Measurements from ENCODE around the gene OLA1. TPM values are rescaled to one million over a fixed set of nuclear protein-coding genes. Genes with fewer than 3 reads are reported as not detected.
A peak's percentile ranks its signal among the peaks of the same experiment; 100 is the strongest.

The OLA1 gene
- total RNA-seq, 1 experiment from 2014 or later: 109 TPM

DNA sequence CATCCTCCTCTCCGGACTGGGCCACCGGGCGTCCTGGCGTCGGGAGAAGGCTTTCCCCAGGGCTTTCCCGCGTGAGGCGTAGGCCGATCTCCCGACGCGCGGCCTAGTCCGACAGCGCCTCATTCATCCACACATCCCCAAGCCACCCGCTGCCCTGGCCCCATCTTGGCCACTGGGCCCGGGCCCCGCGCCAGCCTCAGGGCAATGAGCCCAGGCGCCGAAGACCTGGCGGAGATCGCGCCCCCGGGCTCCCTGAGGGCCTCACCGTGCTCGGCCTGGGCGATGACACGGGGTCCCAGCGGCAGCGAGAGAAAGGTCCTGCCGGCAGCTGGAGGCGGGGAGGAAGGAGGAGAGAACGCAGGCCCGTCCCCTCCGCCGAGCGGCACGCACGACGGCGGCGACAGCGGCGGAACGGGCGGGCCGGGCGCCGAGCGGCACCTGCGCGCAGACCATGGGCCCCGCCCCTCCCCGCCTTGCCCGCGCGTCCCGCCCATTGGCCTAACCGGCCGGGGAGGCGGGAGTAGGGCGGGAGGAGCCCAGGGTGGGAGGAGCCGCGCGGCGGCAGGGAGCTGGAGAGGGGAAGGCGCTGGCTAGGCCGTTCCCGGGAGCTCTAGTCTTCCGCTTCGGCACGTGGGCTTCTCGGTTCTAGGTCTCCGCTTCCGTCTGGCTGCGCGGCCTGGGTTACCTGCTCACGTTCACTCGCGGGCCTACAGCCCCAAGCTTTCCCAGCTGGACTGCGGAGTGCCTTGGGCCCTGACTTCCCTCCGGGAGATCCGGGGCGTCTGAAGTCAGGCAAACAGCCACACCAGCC, at the start of gene OLA1 (continued):
- TF ChIP-seq E2F5 (CRISPR knock-in tag; IDR thresholded peaks at IDR 0.05) (peak; percentile 93), PRRX2 (CRISPR knock-in tag; IDR thresholded peaks at IDR 0.05) (no peak), TEAD4 (CRISPR knock-in tag; IDR thresholded peaks at IDR 0.05) (no peak), ZNF532 (CRISPR knock-in tag; IDR thresholded peaks at IDR 0.05; ENCODE audit: borderline replicate concordance) (no peak), SMAD4 (CRISPR knock-in tag; IDR thresholded peaks at IDR 0.05) (0 out of 2 replicates have a peak, but pooled peaks have one; percentile 19), FOXP4 (CRISPR knock-in tag; IDR thresholded peaks at IDR 0.05) (peak; percentile 76), EMX1 (CRISPR knock-in tag; IDR thresholded peaks at IDR 0.05) (no peak), NR1H2 (CRISPR knock-in tag; IDR thresholded peaks at IDR 0.05) (no peak), ZNF423 (CRISPR knock-in tag; IDR thresholded peaks at IDR 0.05) (no peak), ZNF317 (CRISPR knock-in tag; IDR thresholded peaks at IDR 0.05; ENCODE audit: borderline replicate concordance, low read depth) (0 out of 2 replicates have a peak, but pooled peaks have one; percentile 35), CREM (CRISPR knock-in tag; IDR thresholded peaks at IDR 0.05) (peak; percentile 53; the same call in 1 of the 2 replicates), ZNF396 (CRISPR knock-in tag; IDR thresholded peaks at IDR 0.05; ENCODE audit: borderline replicate concordance) (no peak), ZBTB21 (CRISPR knock-in tag; IDR thresholded peaks at IDR 0.05; ENCODE audit: borderline replicate concordance) (no peak), ETV6 (CRISPR knock-in tag; IDR thresholded peaks at IDR 0.05) (peak; percentile 85), MXD4 (CRISPR knock-in tag; IDR thresholded peaks at IDR 0.05; ENCODE audit: borderline replicate concordance) (no peak), ZBTB43 (CRISPR knock-in tag; IDR thresholded peaks at IDR 0.05) (peak; percentile 71; the same call in 1 of the 2 replicates)
- TF ChIP-seq, protein P1, sequence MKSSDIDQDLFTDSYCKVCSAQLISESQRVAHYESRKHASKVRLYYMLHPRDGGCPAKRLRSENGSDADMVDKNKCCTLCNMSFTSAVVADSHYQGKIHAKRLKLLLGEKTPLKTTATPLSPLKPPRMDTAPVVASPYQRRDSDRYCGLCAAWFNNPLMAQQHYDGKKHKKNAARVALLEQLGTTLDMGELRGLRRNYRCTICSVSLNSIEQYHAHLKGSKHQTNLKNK (CRISPR knock-in tag; IDR thresholded peaks at IDR 0.05): no peak
- TF ChIP-seq, protein P2, sequence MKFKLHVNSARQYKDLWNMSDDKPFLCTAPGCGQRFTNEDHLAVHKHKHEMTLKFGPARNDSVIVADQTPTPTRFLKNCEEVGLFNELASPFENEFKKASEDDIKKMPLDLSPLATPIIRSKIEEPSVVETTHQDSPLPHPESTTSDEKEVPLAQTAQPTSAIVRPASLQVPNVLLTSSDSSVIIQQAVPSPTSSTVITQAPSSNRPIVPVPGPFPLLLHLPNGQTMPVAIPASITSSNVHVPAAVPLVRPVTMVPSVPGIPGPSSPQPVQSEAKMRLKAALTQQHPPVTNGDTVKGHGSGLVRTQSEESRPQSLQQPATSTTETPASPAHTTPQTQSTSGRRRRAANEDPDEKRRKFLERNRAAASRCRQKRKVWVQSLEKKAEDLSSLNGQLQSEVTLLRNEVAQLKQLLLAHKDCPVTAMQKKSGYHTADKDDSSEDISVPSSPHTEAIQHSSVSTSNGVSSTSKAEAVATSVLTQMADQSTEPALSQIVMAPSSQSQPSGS (CRISPR knock-in tag; IDR thresholded peaks at IDR 0.05; ENCODE audit: borderline replicate concordance, low read depth): no peak
- TF ChIP-seq, protein P3, sequence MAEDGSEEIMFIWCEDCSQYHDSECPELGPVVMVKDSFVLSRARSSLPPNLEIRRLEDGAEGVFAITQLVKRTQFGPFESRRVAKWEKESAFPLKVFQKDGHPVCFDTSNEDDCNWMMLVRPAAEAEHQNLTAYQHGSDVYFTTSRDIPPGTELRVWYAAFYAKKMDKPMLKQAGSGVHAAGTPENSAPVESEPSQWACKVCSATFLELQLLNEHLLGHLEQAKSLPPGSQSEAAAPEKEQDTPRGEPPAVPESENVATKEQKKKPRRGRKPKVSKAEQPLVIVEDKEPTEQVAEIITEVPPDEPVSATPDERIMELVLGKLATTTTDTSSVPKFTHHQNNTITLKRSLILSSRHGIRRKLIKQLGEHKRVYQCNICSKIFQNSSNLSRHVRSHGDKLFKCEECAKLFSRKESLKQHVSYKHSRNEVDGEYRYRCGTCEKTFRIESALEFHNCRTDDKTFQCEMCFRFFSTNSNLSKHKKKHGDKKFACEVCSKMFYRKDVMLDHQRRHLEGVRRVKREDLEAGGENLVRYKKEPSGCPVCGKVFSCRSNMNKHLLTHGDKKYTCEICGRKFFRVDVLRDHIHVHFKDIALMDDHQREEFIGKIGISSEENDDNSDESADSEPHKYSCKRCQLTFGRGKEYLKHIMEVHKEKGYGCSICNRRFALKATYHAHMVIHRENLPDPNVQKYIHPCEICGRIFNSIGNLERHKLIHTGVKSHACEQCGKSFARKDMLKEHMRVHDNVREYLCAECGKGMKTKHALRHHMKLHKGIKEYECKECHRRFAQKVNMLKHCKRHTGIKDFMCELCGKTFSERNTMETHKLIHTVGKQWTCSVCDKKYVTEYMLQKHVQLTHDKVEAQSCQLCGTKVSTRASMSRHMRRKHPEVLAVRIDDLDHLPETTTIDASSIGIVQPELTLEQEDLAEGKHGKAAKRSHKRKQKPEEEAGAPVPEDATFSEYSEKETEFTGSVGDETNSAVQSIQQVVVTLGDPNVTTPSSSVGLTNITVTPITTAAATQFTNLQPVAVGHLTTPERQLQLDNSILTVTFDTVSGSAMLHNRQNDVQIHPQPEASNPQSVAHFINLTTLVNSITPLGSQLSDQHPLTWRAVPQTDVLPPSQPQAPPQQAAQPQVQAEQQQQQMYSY (CRISPR knock-in tag; IDR thresholded peaks at IDR 0.05): no peak
- TF ChIP-seq, protein P4, sequence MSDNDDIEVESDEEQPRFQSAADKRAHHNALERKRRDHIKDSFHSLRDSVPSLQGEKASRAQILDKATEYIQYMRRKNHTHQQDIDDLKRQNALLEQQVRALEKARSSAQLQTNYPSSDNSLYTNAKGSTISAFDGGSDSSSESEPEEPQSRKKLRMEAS (CRISPR knock-in tag; IDR thresholded peaks at IDR 0.05): peak; percentile 97
- TF ChIP-seq, protein P5, sequence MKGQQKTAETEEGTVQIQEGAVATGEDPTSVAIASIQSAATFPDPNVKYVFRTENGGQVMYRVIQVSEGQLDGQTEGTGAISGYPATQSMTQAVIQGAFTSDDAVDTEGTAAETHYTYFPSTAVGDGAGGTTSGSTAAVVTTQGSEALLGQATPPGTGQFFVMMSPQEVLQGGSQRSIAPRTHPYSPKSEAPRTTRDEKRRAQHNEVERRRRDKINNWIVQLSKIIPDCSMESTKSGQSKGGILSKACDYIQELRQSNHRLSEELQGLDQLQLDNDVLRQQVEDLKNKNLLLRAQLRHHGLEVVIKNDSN (CRISPR knock-in tag; IDR thresholded peaks at IDR 0.05): peak; percentile 75
- TF ChIP-seq, protein P6, sequence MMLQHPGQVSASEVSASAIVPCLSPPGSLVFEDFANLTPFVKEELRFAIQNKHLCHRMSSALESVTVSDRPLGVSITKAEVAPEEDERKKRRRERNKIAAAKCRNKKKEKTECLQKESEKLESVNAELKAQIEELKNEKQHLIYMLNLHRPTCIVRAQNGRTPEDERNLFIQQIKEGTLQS (CRISPR knock-in tag; conservative IDR thresholded peaks at IDR 0.05): no peak

Data from WTC11 (cell line).